Measurements from ENCODE around the gene PAPSS1.

- no peak for TF ChIP-seq CTCF (conservative IDR thresholded peaks at IDR 0.05; ENCODE audit: low read length)
- no peak for TF ChIP-seq EZH2phosphoT487 (IDR thresholded peaks at IDR 0.05; ENCODE audit: borderline replicate concordance)
Observed at GRCh38 chr4:107600436-107600835, 119.6 kb downstream of the PAPSS1 start.

Data from Loucy (cell line).